T-helper 17 cell (primary cell): Measurements from ENCODE around the gene PCDHGB7. TPM values are rescaled to one million over a fixed set of nuclear protein-coding genes. Genes with fewer than 3 reads are reported as not detected.
"Not testable (repeated sequence)": the region's sequence is repeated elsewhere in the genome, so short reads cannot be mapped to it uniquely, and the experiment has no call there.

Experiments
- ATAC-seq: fragments of 150-1000 bp; cut with Tn5 transposase; 2 replicates; pipeline ENCODE4 v1.10.0; 2021; ENCODE audit warnings: mild to moderate bottlenecking, moderate library complexity
- DNase-seq, 3 donors: peaks; one replicate each; pipeline versions ENCODE4 v3.0.0 to v3.0.0-alpha.2; 2020 to 2021
- H3K9me3 ChIP-seq: one replicate; pipeline ENCODE4 v1.7.0; 2013; ENCODE audit warnings: low read length, mild to moderate bottlenecking; ENCODE audit not compliant: control insufficient read depth, poor library complexity, severe bottlenecking
- H3K27ac Mint-ChIP-seq: one replicate; pipeline ENCODE4 v1.8.0; 2022; ENCODE audit warnings: mild to moderate bottlenecking, moderate library complexity, mixed read lengths
- H3K27me3 Mint-ChIP-seq: one replicate; pipeline ENCODE4 v1.8.0; 2022; ENCODE audit warnings: mixed read lengths
- H3K36me3 Mint-ChIP-seq: one replicate; pipeline ENCODE4 v1.8.0; 2022; ENCODE audit warnings: low read depth, mixed read lengths
- H3K4me1 Mint-ChIP-seq: one replicate; pipeline ENCODE4 v1.8.0; 2022; ENCODE audit warnings: mild to moderate bottlenecking, mixed read lengths
- H3K4me3 Mint-ChIP-seq: one replicate; pipeline ENCODE4 v1.8.0; 2022; ENCODE audit warnings: mild to moderate bottlenecking, moderate library complexity, mixed read lengths
- total RNA-seq, 4 donors: library from RNA in 2 of 4; stranded (reverse) in 2 of 4; gene quantifications; one replicate each; pipeline ENCODE4 v1.2.3 and lab custom pipeline; 2022 to 2026

The PCDHGB7 gene
- total RNA-seq, 2 donors from 2014 or later, result not detected

- peaks cover 4% of the 10 kb centered on the region for H3K36me3 Mint-ChIP-seq
- H3K27me3 Mint-ChIP-seq, result peaks cover 58% of the 10 kb centered on the region
- H3K4me1 Mint-ChIP-seq, result no peaks in the 10 kb centered on the region
- peaks cover 8% of the 10 kb centered on the region for H3K9me3 ChIP-seq
- H3K4me3 Mint-ChIP-seq, result peak within 1 kb of the TSS; percentile 67
- peak within 1 kb of the TSS; percentile 8 for H3K27ac Mint-ChIP-seq
- ATAC-seq (peak; percentile 37), DNase-seq (no peak)
These were observed 13.0 kb downstream of the PCDHGB7 start, which contains the start of gene PCDHGA12 for GRCh38 chr5:141430332-141431113. PCDHGA12 (plus strand) TSS chr5:141430507; CDS start chr5:141430760, 253 bp downstream.

- peaks cover 53% of the 10 kb centered on the region for H3K27me3 Mint-ChIP-seq
These were observed 13.8 kb downstream of the PCDHGB7 start for GRCh38 chr5:141431286-141431685.

GRCh38 chr5:141432308-141432707 is 14.8 kb downstream of the PCDHGB7 start:
- not testable (repeated sequence) for ATAC-seq, DNase-seq, H3K4me1 Mint-ChIP-seq, H3K9me3 ChIP-seq, H3K36me3 Mint-ChIP-seq
- Mint-ChIP-seq H3K27me3 (peaks cover 51% of the 10 kb centered on the region), H3K4me3 (peak overlapping the region; percentile 10), H3K27ac (peak overlapping the region; percentile 8)

More at GRCh38 chr5:141431286-141431685, 13.8 kb downstream of the PCDHGB7 start:
- no peak for DNase-seq
- Mint-ChIP-seq H3K27ac (peak overlapping the region; percentile 8), H3K4me1 (no peaks in the 10 kb centered on the region), H3K4me3 (no peak overlapping the region), H3K36me3 (peaks cover 4% of the 10 kb centered on the region)
- no peak for ATAC-seq
- H3K9me3 ChIP-seq, result peaks cover 8% of the 10 kb centered on the region

GRCh38 chr5:141432726-141433125 is 15.2 kb downstream of the PCDHGB7 start:
- peak overlapping the region; percentile 2 for H3K4me3 Mint-ChIP-seq
- DNase-seq, result not testable (repeated sequence)
- H3K27me3 Mint-ChIP-seq, result peaks cover 52% of the 10 kb centered on the region

GRCh38 chr5:141434006-141434405 is 16.5 kb downstream of the PCDHGB7 start:
- Mint-ChIP-seq H3K4me3 (no peak overlapping the region), H3K36me3 (peaks cover 4% of the 10 kb centered on the region), H3K27ac (no peak overlapping the region), H3K27me3 (peaks cover 47% of the 10 kb centered on the region), H3K4me1 (no peaks in the 10 kb centered on the region)
- ATAC-seq (no peak), DNase-seq (no peak)
- H3K9me3 ChIP-seq, result peaks cover 5% of the 10 kb centered on the region

More at GRCh38 chr5:141432726-141433125, 15.2 kb downstream of the PCDHGB7 start:
- not testable (repeated sequence) for ATAC-seq, H3K9me3 ChIP-seq, H3K27ac Mint-ChIP-seq, H3K36me3 Mint-ChIP-seq, H3K4me1 Mint-ChIP-seq

- ATAC-seq, result no peak
- H3K27me3 Mint-ChIP-seq, result peaks cover 42% of the 10 kb centered on the region
These were observed 19.7 kb downstream of the PCDHGB7 start for GRCh38 chr5:141437221-141437620.

GRCh38 chr5:141439411-141440141 is 22.1 kb downstream of the PCDHGB7 start:
- peaks cover 32% of the 10 kb centered on the region for H3K27me3 Mint-ChIP-seq
- H3K4me3 Mint-ChIP-seq, result no peak overlapping the region
- no peaks in the 10 kb centered on the region for H3K4me1 Mint-ChIP-seq
- DNase-seq (no peak), ATAC-seq (no peak)
- no peak overlapping the region for H3K27ac Mint-ChIP-seq
- H3K36me3 Mint-ChIP-seq, result peaks cover under 1% of the 10 kb centered on the region
- H3K9me3 ChIP-seq, result no peaks in the 10 kb centered on the region

More at GRCh38 chr5:141437221-141437620, 19.7 kb downstream of the PCDHGB7 start:
- Mint-ChIP-seq H3K27ac (no peak overlapping the region), H3K4me1 (no peaks in the 10 kb centered on the region), H3K36me3 (no peaks in the 10 kb centered on the region), H3K4me3 (no peak overlapping the region)
- no peak for DNase-seq
- no peaks in the 10 kb centered on the region for H3K9me3 ChIP-seq

- H3K27ac Mint-ChIP-seq, result no peak overlapping the region
- ATAC-seq (no peak), DNase-seq (no peak)
- peaks cover 2% of the 10 kb centered on the region for H3K36me3 Mint-ChIP-seq
- H3K4me3 Mint-ChIP-seq, result no peak overlapping the region
- no peaks in the 10 kb centered on the region for H3K9me3 ChIP-seq
- H3K27me3 Mint-ChIP-seq, result peaks cover 38% of the 10 kb centered on the region
- no peaks in the 10 kb centered on the region for H3K4me1 Mint-ChIP-seq
These were observed 22.9 kb downstream of the PCDHGB7 start for GRCh38 chr5:141440341-141440740.

GRCh38 chr5:141441571-141442170 is 24.2 kb downstream of the PCDHGB7 start:
- no peak for DNase-seq
- no peaks in the 10 kb centered on the region for H3K9me3 ChIP-seq
- H3K36me3 Mint-ChIP-seq, result peaks cover 2% of the 10 kb centered on the region
- ATAC-seq, result no peak
- no peak overlapping the region for H3K4me3 Mint-ChIP-seq
- no peaks in the 10 kb centered on the region for H3K4me1 Mint-ChIP-seq
- H3K27ac Mint-ChIP-seq, result no peak overlapping the region
- H3K27me3 Mint-ChIP-seq, result peaks cover 44% of the 10 kb centered on the region

- H3K36me3 Mint-ChIP-seq, result no peaks in the 10 kb centered on the region
- H3K27me3 Mint-ChIP-seq, result peaks cover 12% of the 10 kb centered on the region
- no peak for ATAC-seq
- H3K4me1 Mint-ChIP-seq, result no peaks in the 10 kb centered on the region
- H3K9me3 ChIP-seq, result no peaks in the 10 kb centered on the region
- DNase-seq, result no peak
- no peak overlapping the region for H3K27ac Mint-ChIP-seq
- H3K4me3 Mint-ChIP-seq, result no peak overlapping the region
These were observed 47.9 kb downstream of the PCDHGB7 start for GRCh38 chr5:141465351-141465750.

Other genes starting within 250 kb of the PCDHGB7 start
- not detected for gene PCDHB7, start 245.0 kb upstream of the PCDHGB7 start, total RNA-seq
- not detected for gene PCDHB8, start 239.9 kb upstream of the PCDHGB7 start, total RNA-seq
- not detected for gene PCDHB16, start 235.3 kb upstream of the PCDHGB7 start, total RNA-seq
- gene PCDHB9, start 230.5 kb upstream of the PCDHGB7 start, total RNA-seq, result 1 to 10 TPM in 1 of 2 donors, not detected in 1; 1.0 TPM
- gene PCDHB10, start 225.3 kb upstream of the PCDHGB7 start, total RNA-seq, result not detected
- not detected for gene PCDHB11, start 218.1 kb upstream of the PCDHGB7 start, total RNA-seq
- gene PCDHB12, start 209.0 kb upstream of the PCDHGB7 start, total RNA-seq, result not detected
- gene PCDHB13, start 203.8 kb upstream of the PCDHGB7 start, total RNA-seq, result not detected
- not detected for gene PCDHB14, start 194.3 kb upstream of the PCDHGB7 start, total RNA-seq
- under 1 TPM in 1 of 2 donors, not detected in 1; 0.10 TPM for gene PCDHB15, start 172.3 kb upstream of the PCDHGB7 start, total RNA-seq
- under 1 TPM; 0.65 to 0.70 TPM for gene SLC25A2, start 113.6 kb upstream of the PCDHGB7 start, total RNA-seq
- gene TAF7, start 96.9 kb upstream of the PCDHGB7 start, total RNA-seq, result 10 to 100 TPM; 74.4 to 90.7 TPM
- not detected for gene PCDHGA1, start 87.2 kb upstream of the PCDHGB7 start, total RNA-seq
- not detected for gene PCDHGA2, start 78.9 kb upstream of the PCDHGB7 start, total RNA-seq
- gene PCDHGA3, start 73.8 kb upstream of the PCDHGB7 start, total RNA-seq, result under 1 TPM in 1 of 2 donors, not detected in 1; 0.22 TPM
- under 1 TPM in 1 of 2 donors, not detected in 1; 0.13 TPM for gene PCDHGB1, start 67.6 kb upstream of the PCDHGB7 start, total RNA-seq
- under 1 TPM in 1 of 2 donors, not detected in 1; 0.12 TPM for gene PCDHGA4, start 62.7 kb upstream of the PCDHGB7 start, total RNA-seq
- under 1 TPM; 0.44 to 0.45 TPM for gene PCDHGB2, start 57.7 kb upstream of the PCDHGB7 start, total RNA-seq
- under 1 TPM in 1 of 2 donors, not detected in 1; 0.16 TPM for gene PCDHGA5, start 53.5 kb upstream of the PCDHGB7 start, total RNA-seq
- gene PCDHGB3, start 47.4 kb upstream of the PCDHGB7 start, total RNA-seq, result under 1 TPM; 0.13 to 0.32 TPM
- under 1 TPM; 0.10 to 0.40 TPM for gene PCDHGA6, start 43.8 kb upstream of the PCDHGB7 start, total RNA-seq
- gene PCDHGA7, start 34.9 kb upstream of the PCDHGB7 start, total RNA-seq, result under 1 TPM in 1 of 2 donors, not detected in 1; 0.25 TPM
- under 1 TPM; 0.08 to 0.10 TPM for gene PCDHGB4, start 30.0 kb upstream of the PCDHGB7 start, total RNA-seq
- under 1 TPM in 1 of 2 donors, not detected in 1; 0.05 TPM for gene PCDHGA8, start 25.0 kb upstream of the PCDHGB7 start, total RNA-seq
- under 1 TPM; 0.26 to 0.35 TPM for gene PCDHGB5, start 19.7 kb upstream of the PCDHGB7 start, total RNA-seq
- gene PCDHGA9, start 14.9 kb upstream of the PCDHGB7 start, total RNA-seq, result not detected
- under 1 TPM; 0.10 to 0.20 TPM for gene PCDHGB6, start 9.7 kb upstream of the PCDHGB7 start, total RNA-seq
- under 1 TPM; 0.10 to 0.18 TPM for gene PCDHGA10, start 4.7 kb upstream of the PCDHGB7 start, total RNA-seq
- gene PCDHGA11, start 3.4 kb downstream of the PCDHGB7 start, total RNA-seq, result not detected
- gene PCDHGA12, start 12.8 kb downstream of the PCDHGB7 start, total RNA-seq, result not detected
- gene PCDHGC3, start 58.3 kb downstream of the PCDHGB7 start, total RNA-seq, result not detected
- gene PCDHGC4, start 67.4 kb downstream of the PCDHGB7 start, total RNA-seq, result not detected
- not detected for gene PCDHGC5, start 71.4 kb downstream of the PCDHGB7 start, total RNA-seq
- gene DIAPH1, start 201.3 kb downstream of the PCDHGB7 start, total RNA-seq, result 100 to 1,000 TPM; 256 to 327 TPM
- 10 to 100 TPM; 67.7 to 79.2 TPM for gene HDAC3, start 219.2 kb downstream of the PCDHGB7 start, total RNA-seq
- gene RELL2, start 219.3 kb downstream of the PCDHGB7 start, total RNA-seq, result 10 to 100 TPM; 17.2 to 17.8 TPM
- gene FCHSD1, start 233.7 kb downstream of the PCDHGB7 start, total RNA-seq, result 10 to 100 TPM; 77.6 to 82.2 TPM